ENCODE measurements around the gene DPP4.

- TF ChIP-seq CTCF (IDR thresholded peaks at IDR 0.05; ENCODE audit: poor library complexity, severe bottlenecking): no peak
- no peak for TF ChIP-seq EP300 (conservative IDR thresholded peaks at IDR 0.05; ENCODE audit: poor library complexity, severe bottlenecking)
- TF ChIP-seq EZH2 (IDR thresholded peaks at IDR 0.05; ENCODE audit: borderline replicate concordance, insufficient read depth, low read length, poor library complexity, severe bottlenecking): no peak
- TF ChIP-seq RAD21 (conservative IDR thresholded peaks at IDR 0.05): no peak
- no peak for TF ChIP-seq REST (IDR thresholded peaks at IDR 0.05; ENCODE audit: borderline replicate concordance)
- TF ChIP-seq TAF1 (IDR thresholded peaks at IDR 0.05; ENCODE audit: low read depth): no peak
- no peak for TF ChIP-seq POLR2AphosphoS5 (IDR thresholded peaks at IDR 0.05)
These were observed 52.4 kb downstream of the DPP4 start for GRCh38 chr2:162021516-162022058.

Measured in neural cell (in vitro differentiated cells).